ENCODE data around the gene CALCOCO2.

GRCh38 chr17:48835971-48836370, 5.1 kb downstream of the CALCOCO2 start:
- TF ChIP-seq CTCF (IDR thresholded peaks at IDR 0.05 in 4 of 5, conservative IDR thresholded peaks at IDR 0.05 in 1 of 5) (no peak), POLR2A (IDR thresholded peaks at IDR 0.05) (no peak)

All from gastrocnemius medialis (tissue), 4 donors.